ENCODE measurements around the gene ADH7. TPM values are rescaled to one million over a fixed set of nuclear protein-coding genes. Genes with fewer than 3 reads are reported as not detected.

Gene ADH7
- total and polyA plus RNA-seq, 9 of the 15 experiments (the other 6 are each of a cell fraction or from before 2014, with no cell fraction given) = not detected

DNA sequence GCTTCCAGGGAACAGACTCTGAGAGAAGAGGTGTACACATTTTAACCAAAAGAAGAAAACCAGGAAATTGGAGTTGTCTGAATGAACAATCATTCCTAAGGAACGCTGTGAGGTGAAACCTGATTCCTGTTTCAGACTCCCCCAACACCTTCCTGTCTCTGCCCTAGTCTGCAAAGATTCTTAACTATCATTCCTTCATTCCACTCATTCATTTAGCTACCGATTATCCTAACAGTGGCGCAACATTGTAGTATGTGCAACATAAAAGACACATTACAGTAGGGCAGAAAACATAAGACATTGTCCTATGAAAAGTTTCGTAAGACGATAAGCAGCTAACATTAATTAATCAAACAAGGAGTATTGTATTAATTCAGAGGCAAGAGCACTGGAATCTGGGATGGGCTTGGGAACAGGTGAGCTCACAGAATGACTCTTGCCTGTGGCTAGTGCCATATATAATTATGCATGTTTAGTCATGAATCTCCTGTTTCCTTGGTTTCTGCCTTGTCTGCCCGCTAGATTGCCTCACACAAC lies 23.8 kb upstream of the ADH7 start (continued):
- TF ChIP-seq ZNF518B (CRISPR knock-in tag; IDR thresholded peaks at IDR 0.05) (no peak), CREM (IDR thresholded peaks at IDR 0.05; ENCODE audit: low read depth) (no peak), CHD4 (IDR thresholded peaks at IDR 0.05; ENCODE audit: insufficient read depth, insufficient replicate concordance, low read depth, low read length, poor library complexity, severe bottlenecking) (no peak), TFAM (CRISPR knock-in tag; conservative IDR thresholded peaks at IDR 0.05) (no peak), SAFB (IDR thresholded peaks at IDR 0.05; ENCODE audit: borderline replicate concordance, low read depth, low read length) (no peak), PRMT5 (CRISPR knock-in tag; IDR thresholded peaks at IDR 0.05) (no peak), MECOM (CRISPR knock-in tag; IDR thresholded peaks at IDR 0.05) (no peak), GATA2 (CRISPR knock-in tag; IDR thresholded peaks at IDR 0.05) (no peak)

- BruUV-seq (replicated peaks) = no TSS peak
- intact Hi-C loops (cut with micrococcal nuclease) (no loop called here), in situ Hi-C loops (cut with MboI) (no loop called here)
Measured at GRCh38 chr4:99457676-99458075, 22.5 kb upstream of the ADH7 start.

More at GRCh38 chr4:99457676-99458075, 22.5 kb upstream of the ADH7 start:
- Histone ChIP-seq H3K4me1 (replicated peaks in 1 of 2; ENCODE audit: control insufficient read depth in 2 of 2, insufficient read depth in 2 of 2, low read length in 2 of 2) (no peaks in the 10 kb centered on the region), H3K9ac (ENCODE audit: insufficient read depth in 1 of 2, low read depth in 2 of 2, low read length in 2 of 2) (no peak overlapping the region), H3K27ac (ENCODE audit: extremely low read depth, low read depth, low read length) (no peak overlapping the region), H4K20me1 (replicated peaks; ENCODE audit: control insufficient read depth, insufficient read depth, low read length) (no peaks in the 10 kb centered on the region), H3K27me3 (ENCODE audit: control insufficient read depth in 2 of 2, insufficient read depth in 2 of 2, low read length in 2 of 2) (no peaks in the 10 kb centered on the region), H3K9me1 (ENCODE audit: control insufficient read depth, insufficient read depth, low read length) (no peaks in the 10 kb centered on the region), H2AFZ (ENCODE audit: low read depth, low read length) (no peak overlapping the region), H3K4me3 (no peak overlapping the region), H3K36me3 (ENCODE audit: control insufficient read depth, insufficient read depth, low read length) (no peaks in the 10 kb centered on the region), H3K9me3 (replicated peaks; ENCODE audit: control insufficient read depth, insufficient read depth, low read depth, low read length) (no peaks in the 10 kb centered on the region), H3K79me2 (ENCODE audit: control insufficient read depth, insufficient read depth, low read length) (no peaks in the 10 kb centered on the region), H3K4me2 (ENCODE audit: insufficient read depth, low read length) (no peak overlapping the region)
- FAIRE-seq (no peak), ATAC-seq (no peak), DNase-seq (ENCODE audit: extremely low read depth in 1 of 4, low spot score in 3 of 4) (no peak)
- TF ChIP-seq BDP1 (IDR thresholded peaks at IDR 0.05; ENCODE audit: insufficient read depth, insufficient read length) = no peak
- no peak for TF ChIP-seq RBFOX2 (IDR thresholded peaks at IDR 0.05; ENCODE audit: low read depth, low read length)
- TF ChIP-seq ZNF431 (CRISPR knock-in tag; IDR thresholded peaks at IDR 0.05) = no peak
- no peak for TF ChIP-seq HNRNPUL1 (IDR thresholded peaks at IDR 0.05; ENCODE audit: low read length)
- TF ChIP-seq PHB (CRISPR knock-in tag; IDR thresholded peaks at IDR 0.05) = no peak
- no peak for TF ChIP-seq ETV6 (IDR thresholded peaks at IDR 0.05; ENCODE audit: borderline replicate concordance in 1 of 2, low read depth in 2 of 2, low read length in 1 of 2)
- TF ChIP-seq ETV6 (CRISPR knock-in tag; IDR thresholded peaks at IDR 0.05; ENCODE audit: borderline replicate concordance) = no peak
- TF ChIP-seq, protein P1, sequence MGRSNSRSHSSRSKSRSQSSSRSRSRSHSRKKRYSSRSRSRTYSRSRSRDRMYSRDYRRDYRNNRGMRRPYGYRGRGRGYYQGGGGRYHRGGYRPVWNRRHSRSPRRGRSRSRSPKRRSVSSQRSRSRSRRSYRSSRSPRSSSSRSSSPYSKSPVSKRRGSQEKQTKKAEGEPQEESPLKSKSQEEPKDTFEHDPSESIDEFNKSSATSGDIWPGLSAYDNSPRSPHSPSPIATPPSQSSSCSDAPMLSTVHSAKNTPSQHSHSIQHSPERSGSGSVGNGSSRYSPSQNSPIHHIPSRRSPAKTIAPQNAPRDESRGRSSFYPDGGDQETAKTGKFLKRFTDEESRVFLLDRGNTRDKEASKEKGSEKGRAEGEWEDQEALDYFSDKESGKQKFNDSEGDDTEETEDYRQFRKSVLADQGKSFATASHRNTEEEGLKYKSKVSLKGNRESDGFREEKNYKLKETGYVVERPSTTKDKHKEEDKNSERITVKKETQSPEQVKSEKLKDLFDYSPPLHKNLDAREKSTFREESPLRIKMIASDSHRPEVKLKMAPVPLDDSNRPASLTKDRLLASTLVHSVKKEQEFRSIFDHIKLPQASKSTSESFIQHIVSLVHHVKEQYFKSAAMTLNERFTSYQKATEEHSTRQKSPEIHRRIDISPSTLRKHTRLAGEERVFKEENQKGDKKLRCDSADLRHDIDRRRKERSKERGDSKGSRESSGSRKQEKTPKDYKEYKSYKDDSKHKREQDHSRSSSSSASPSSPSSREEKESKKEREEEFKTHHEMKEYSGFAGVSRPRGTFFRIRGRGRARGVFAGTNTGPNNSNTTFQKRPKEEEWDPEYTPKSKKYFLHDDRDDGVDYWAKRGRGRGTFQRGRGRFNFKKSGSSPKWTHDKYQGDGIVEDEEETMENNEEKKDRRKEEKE (IDR thresholded peaks at IDR 0.05; ENCODE audit: borderline replicate concordance in 1 of 2, control insufficient read depth in 1 of 2, low read depth in 2 of 2, low read length in 1 of 2) = no peak
- no peak for TF ChIP-seq ARNT (IDR thresholded peaks at IDR 0.05)
- CTCF ChIA-PET (ENCODE audit: low intra/inter-chr PET ratio) = no interaction called here
- POLR2A ChIA-PET = interaction anchor here (0.5 kb wide), 1 partner anchor 187 kb away, joined by 3 read pairs; no protein-coding TSS in a partner anchor
